ENCODE measurements around the gene DLG2.

Gene DLG2

DNA sequence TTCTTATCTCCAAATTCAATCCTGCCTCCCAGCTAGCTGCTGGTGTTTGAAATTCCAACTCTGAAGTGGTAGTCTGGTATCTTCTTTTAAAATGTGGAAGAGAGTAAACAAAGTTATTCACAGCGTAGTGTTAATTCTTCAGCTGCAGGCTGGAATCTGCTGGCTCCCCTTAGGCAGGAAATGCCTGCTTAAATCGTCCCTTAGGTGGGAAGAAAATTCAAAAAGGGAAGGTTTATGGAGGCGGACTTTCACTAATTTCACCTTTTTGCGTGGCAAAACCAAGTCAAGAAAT is 1901.9 kb downstream of the DLG2 start:
- peak overlapping the region; percentile 49 for H3K27ac ChIP-seq (ENCODE audit: low read depth, low read length, poor library complexity, severe bottlenecking)
- TF ChIP-seq CTCF (IDR thresholded peaks at IDR 0.05; ENCODE audit: low read length) = no peak
- TF ChIP-seq EZH2 (IDR thresholded peaks at IDR 0.05; ENCODE audit: borderline replicate concordance, low read length) = no peak
- H3K4me2 ChIP-seq (ENCODE audit: low read length) = peak overlapping the region; percentile 83
- H3F3A ChIP-seq (ENCODE audit: insufficient read depth, low read length) = no peaks in the 10 kb centered on the region
- H3K9ac ChIP-seq (ENCODE audit: low read length) = peak overlapping the region; percentile 57; the same call in 1 of the 2 replicates
- H3K4me1 ChIP-seq (ENCODE audit: insufficient read depth, low read length, severe bottlenecking) = peaks cover 74% of the 10 kb centered on the region
- H3K79me2 ChIP-seq (ENCODE audit: insufficient read depth, low read length) = no peaks in the 10 kb centered on the region
- no peaks in the 10 kb centered on the region for H3K9me3 ChIP-seq (ENCODE audit: low read length)
- no peaks in the 10 kb centered on the region for H4K20me1 ChIP-seq (ENCODE audit: insufficient read depth, low read length)
- peak overlapping the region; percentile 59 for H3K4me3 ChIP-seq (ENCODE audit: low read depth, low read length, poor library complexity, severe bottlenecking)
- H2AFZ ChIP-seq (ENCODE audit: low read length) = peak overlapping the region; percentile 48
- H3K9me2 ChIP-seq (ENCODE audit: low read depth, low read length) = no peaks in the 10 kb centered on the region
- no peaks in the 10 kb centered on the region for H3K27me3 ChIP-seq (ENCODE audit: insufficient read depth, low read length)
- no peaks in the 10 kb centered on the region for H3K36me3 ChIP-seq (ENCODE audit: insufficient read depth, low read length)

DNA sequence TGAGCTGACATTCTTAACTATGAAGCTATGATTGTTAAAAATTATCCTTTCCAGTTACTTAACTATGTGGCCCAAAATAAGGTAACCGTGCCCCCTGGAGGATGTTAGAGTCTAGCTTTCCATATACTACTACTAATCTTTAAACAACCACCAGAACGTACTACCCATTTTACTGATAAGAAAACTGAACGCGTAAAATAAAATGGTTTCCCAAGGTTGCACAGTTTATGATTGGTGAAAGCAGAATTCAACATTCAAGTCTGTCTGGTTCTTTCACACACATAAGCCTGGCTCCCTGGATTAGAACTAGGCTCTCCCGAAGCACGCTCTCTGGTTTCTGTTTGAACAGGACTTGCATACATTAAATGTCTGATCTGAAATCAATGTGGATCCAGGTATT is 1903.1 kb downstream of the DLG2 start:
- Histone ChIP-seq H3K9me2 (ENCODE audit: low read depth, low read length) (no peaks in the 10 kb centered on the region), H3F3A (ENCODE audit: insufficient read depth, low read length) (no peaks in the 10 kb centered on the region), H3K4me3 (ENCODE audit: low read depth, low read length, poor library complexity, severe bottlenecking) (peak overlapping the region; percentile 59), H3K27me3 (ENCODE audit: insufficient read depth, low read length) (no peaks in the 10 kb centered on the region), H3K4me2 (ENCODE audit: low read length) (peak overlapping the region; percentile 83), H3K27ac (ENCODE audit: low read depth, low read length, poor library complexity, severe bottlenecking) (peak overlapping the region; percentile 49), H4K20me1 (ENCODE audit: insufficient read depth, low read length) (no peaks in the 10 kb centered on the region), H2AFZ (ENCODE audit: low read length) (peak overlapping the region; percentile 67), H3K79me2 (ENCODE audit: insufficient read depth, low read length) (no peaks in the 10 kb centered on the region), H3K36me3 (ENCODE audit: insufficient read depth, low read length) (no peaks in the 10 kb centered on the region), H3K9me3 (ENCODE audit: low read length) (no peaks in the 10 kb centered on the region), H3K4me1 (ENCODE audit: insufficient read depth, low read length, severe bottlenecking) (peaks cover 68% of the 10 kb centered on the region), H3K9ac (ENCODE audit: low read length) (peak overlapping the region; percentile 57)
- TF ChIP-seq EZH2 (IDR thresholded peaks at IDR 0.05; ENCODE audit: borderline replicate concordance, low read length) (no peak), CTCF (IDR thresholded peaks at IDR 0.05; ENCODE audit: low read length) (peak; percentile 79)

GRCh38 chr11:83722392-83723119 is 1904.6 kb downstream of the DLG2 start:
- H3K79me2 ChIP-seq (ENCODE audit: insufficient read depth, low read length) = no peaks in the 10 kb centered on the region
- no peaks in the 10 kb centered on the region for H3F3A ChIP-seq (ENCODE audit: insufficient read depth, low read length)
- no peaks in the 10 kb centered on the region for H3K9me2 ChIP-seq (ENCODE audit: low read depth, low read length)
- no peaks in the 10 kb centered on the region for H3K9me3 ChIP-seq (ENCODE audit: low read length)
- no peaks in the 10 kb centered on the region for H3K36me3 ChIP-seq (ENCODE audit: insufficient read depth, low read length)
- no peak overlapping the region for H3K9ac ChIP-seq (ENCODE audit: low read length)
- peak overlapping the region; percentile 15 for H3K27ac ChIP-seq (ENCODE audit: low read depth, low read length, poor library complexity, severe bottlenecking)
- no peaks in the 10 kb centered on the region for H4K20me1 ChIP-seq (ENCODE audit: insufficient read depth, low read length)
- H3K27me3 ChIP-seq (ENCODE audit: insufficient read depth, low read length) = no peaks in the 10 kb centered on the region
- H3K4me1 ChIP-seq (ENCODE audit: insufficient read depth, low read length, severe bottlenecking) = peaks cover 69% of the 10 kb centered on the region
- H2AFZ ChIP-seq (ENCODE audit: low read length) = no peak overlapping the region
- peak overlapping the region; percentile 13; the same call in 1 of the 2 replicates for H3K4me2 ChIP-seq (ENCODE audit: low read length)
- no peak overlapping the region for H3K4me3 ChIP-seq (ENCODE audit: low read depth, low read length, poor library complexity, severe bottlenecking)
- TF ChIP-seq EZH2 (IDR thresholded peaks at IDR 0.05; ENCODE audit: borderline replicate concordance, low read length) (no peak), CTCF (IDR thresholded peaks at IDR 0.05; ENCODE audit: low read length) (peak; percentile 30; the same call in 1 of the 2 replicates)

All from OCI-LY1 (cell line).